Measurements from ENCODE around the gene IL18BP.

The IL18BP gene

GRCh38 chr11:72013765-72014711 is 15.3 kb downstream of the IL18BP start:
- no peak for DNase-seq

DNA sequence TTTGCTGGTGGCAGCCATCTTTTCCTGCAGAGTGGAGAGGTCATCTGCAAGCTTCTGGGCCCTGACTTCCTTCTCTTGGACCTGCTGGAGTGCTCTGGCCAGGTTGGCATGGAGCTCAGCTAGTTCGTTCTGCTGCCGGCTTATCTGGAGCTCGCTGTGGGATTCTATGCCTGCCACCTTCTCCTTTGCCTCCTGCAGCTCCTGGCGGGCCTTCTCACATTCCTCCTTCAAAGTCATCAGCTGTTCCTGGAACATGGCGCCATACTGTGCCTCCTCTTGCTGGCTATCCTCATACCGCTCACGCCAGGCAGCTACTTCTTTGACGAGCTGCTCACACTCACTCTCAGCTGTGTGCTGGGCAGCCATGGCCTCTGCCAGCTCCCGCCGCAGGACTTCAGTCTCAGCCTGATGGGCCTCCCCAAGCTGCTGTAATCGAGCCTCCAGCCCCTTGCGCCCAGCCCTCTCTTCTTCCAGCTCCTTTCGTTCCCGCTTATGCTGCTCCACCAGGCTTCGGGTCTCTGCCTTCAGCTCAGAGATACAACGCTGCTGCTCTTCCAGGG is 16.1 kb downstream of the IL18BP start:
- DNase-seq = no peak

GRCh38 chr11:72015511-72016061 is 16.9 kb downstream of the IL18BP start:
- no peak for DNase-seq

DNA sequence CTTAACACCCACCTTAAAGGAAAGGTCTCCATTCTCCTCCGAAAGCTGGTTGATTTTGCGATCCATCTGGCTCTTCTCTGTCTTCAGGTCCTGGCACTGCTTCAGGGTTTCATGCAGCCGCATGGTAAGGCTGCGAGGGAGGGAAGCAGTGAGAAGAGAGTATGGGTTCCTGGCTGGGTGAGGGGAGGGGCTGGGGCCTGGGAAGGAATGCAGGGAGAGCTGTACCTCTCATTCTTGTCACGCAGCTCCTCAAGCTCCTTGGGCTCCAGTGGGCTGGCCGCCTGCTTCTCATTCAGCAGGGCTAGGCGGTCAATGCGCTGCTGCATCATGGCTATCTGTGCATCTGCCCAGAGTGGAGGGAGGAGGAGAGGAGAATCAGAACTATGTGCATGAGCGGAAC is 19.5 kb downstream of the IL18BP start:
- no peak for DNase-seq

DNA sequence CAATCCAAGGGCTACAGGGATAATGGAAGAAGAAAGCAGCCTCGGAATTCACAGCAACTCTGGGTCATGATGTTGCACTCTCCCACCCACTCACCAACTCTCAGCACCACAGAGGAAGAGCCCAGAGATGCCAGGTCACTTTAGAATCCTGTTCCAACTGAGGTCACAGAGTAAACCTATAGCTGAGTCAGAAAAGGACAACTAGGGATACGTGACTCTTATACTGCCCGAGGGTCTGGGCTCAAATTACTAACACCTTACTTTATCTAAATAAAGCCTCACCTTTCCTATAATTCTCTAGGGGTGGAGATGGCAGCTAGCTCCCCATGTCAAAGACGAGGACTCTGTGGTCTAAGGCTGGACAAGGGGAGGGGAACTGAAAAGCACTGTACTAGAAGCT is 24.6 kb downstream of the IL18BP start:
- no peak for DNase-seq

- no peak for DNase-seq
Observed at GRCh38 chr11:72024069-72024754, 25.5 kb downstream of the IL18BP start.

DNA sequence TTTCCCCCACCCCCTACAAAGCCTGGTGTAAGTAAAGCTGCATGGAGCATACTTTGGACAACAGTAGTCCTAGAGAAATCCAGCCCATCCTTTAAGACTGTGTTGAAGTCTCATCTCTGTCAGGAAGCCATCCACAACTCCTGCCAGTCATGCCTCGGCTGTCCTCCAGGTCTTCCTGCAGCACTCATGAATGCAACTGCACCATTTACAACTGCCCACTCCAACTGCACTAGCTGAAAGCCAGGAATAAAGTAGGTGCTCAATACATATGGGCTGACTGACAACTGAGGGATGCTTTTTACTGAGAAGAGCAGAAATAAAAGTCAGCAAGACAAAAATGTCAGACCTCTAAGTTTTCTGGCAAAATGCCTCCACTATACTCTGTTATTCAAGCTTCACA is 27.4 kb downstream of the IL18BP start:
- DNase-seq = no peak

- no peak for DNase-seq
Observed at GRCh38 chr11:72030472-72031045, 31.9 kb downstream of the IL18BP start.

DNA sequence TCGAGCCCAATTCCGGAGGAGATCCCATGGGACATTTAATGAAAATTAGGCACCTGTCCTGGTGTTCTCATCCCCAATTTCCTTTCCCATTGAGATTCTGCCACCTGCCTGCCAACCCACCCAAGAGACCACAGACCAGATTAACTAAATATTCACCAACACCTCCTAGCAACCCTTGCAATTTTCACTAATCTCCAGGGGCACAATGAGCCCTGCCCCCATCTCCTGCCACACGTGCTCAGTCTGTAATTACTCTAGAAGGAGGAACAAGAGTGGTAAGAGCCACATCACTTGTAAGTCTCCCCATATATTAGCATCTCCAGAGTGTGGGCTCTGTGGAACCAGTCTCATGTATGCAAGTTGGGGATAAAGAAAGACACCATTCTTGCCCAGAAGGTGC is 38.0 kb downstream of the IL18BP start:
- no peak for DNase-seq

DNA sequence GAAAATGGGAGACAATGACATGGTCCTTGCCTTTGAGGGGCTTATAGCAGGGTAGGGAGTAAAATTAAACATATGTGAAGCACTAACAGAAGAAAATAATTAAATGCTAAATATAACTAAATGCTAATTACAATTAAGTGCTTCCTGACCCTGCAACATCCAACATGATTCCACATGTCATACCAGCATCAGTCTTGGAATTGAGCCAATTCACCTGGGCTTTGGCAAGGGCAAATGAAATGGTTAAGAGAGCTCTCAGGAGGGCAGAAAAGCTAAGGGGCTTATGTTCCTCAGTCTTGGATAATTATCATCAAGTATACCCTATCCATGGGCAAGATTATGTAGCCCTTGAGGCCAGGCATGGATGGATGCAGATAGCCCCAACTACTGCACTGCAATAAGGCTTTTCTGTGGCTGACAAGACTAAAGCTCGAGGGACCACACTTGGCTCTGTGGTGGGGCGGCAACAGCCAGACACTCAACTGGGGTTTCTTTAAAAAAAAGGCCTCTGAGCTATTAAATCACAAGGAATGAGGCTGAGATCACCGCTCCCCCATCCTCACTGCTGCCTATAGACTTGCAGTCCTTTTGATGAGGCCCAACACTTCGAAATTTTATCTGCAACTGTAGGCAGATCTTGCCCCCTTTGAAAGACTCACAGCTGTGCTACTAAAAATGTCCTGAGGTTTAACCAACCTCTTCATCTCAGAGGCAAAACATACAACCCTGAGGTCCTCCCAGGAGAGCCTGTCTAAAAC is 39.0 kb downstream of the IL18BP start:
- no peak for DNase-seq

DNA sequence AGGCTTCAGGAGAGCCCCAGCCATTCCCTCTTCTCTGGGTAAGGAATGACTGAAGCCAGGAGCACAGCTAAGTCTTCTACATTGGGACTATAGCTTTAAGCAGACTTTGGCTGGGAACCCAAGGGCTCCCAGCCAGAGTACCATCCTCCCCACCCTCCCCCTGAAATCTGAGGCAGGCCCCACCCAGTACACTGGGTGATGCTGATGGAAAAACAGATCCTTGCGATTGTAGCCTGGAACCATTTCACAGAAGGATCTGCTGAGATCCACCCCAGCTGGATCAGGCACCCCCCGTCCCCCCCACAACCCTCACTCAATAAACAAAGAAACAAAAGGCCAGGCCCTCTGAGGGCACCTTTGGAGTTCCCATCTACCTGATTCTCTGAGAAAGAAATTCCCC is 39.8 kb downstream of the IL18BP start:
- DNase-seq = no peak

DNA sequence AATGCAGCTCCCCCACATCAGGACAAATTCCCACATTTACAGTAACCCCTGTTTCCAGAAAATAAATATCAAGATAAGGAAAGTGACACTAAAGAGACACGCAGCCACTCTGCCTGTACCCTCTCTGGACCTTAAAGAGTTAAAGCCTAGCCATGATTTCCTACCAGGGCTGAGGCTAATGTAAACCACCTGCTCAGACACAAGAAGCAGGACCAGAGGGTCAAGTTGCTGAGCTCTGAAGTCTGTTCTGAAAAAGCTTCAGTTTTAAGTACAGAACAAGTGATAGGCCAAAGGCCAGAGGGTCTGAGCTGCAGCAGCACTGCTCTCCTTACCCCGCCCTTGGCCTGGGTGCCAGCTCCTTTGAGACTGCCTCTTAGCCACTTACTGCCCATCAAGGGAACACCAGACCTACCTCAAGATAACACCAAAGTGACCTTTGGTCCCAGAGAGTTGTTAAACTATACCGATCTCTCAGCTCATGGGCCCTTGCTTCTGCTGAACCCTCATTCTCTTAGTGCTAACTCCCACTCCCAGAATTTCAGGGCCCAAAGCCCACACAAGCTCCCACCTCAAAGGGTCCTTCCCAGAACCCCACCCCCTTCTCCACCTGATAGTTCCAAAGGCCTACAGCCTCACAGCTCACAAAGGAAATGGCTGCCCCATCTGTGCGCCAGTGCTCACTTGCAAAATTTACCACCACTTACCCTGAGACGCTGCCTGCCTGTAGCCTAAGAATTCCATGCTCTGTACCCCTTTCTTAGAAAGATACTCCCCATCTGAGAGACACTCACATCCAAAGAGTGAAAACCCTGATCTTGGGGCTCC is 40.5 kb downstream of the IL18BP start:
- DNase-seq = no peak

GRCh38 chr11:72039856-72040401 is 41.2 kb downstream of the IL18BP start:
- DNase-seq = no peak

- peak; percentile 56 for DNase-seq
Observed at GRCh38 chr11:72040491-72041363, 42.0 kb downstream of the IL18BP start.

DNA sequence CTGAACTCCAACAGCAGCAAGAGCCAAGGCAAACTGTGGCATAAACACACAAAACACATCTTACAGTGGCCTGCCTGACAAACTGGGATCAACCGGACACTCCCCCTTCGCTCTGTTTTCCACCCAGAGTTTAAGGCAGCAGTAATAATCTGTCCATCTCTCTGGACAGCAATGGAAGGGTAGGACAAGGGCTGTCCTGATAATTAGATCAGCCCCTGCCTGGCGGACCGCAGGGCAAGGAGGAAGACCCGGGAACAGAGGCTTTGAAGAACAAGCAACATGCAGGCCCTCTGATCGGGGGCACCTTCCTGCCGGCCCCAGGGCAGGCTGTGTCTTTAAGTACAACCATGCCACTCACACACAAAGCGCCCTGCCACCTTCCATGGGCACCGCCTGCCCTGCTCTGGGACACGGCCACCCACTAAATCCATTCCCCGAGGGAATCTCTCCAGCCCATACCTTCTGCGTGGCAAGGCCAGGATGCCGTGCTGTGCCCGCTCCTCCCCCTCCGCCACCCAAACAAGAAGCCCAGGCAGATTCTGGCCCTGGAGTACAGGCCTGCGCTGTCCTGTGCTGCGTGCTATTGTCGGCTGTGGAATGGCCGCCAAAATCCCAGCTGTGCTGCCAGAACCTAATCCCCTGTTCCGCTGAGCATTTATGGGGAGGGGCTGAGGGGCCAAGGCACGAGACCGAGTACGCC is 42.8 kb downstream of the IL18BP start:
- peak; percentile 55 for DNase-seq

DNA sequence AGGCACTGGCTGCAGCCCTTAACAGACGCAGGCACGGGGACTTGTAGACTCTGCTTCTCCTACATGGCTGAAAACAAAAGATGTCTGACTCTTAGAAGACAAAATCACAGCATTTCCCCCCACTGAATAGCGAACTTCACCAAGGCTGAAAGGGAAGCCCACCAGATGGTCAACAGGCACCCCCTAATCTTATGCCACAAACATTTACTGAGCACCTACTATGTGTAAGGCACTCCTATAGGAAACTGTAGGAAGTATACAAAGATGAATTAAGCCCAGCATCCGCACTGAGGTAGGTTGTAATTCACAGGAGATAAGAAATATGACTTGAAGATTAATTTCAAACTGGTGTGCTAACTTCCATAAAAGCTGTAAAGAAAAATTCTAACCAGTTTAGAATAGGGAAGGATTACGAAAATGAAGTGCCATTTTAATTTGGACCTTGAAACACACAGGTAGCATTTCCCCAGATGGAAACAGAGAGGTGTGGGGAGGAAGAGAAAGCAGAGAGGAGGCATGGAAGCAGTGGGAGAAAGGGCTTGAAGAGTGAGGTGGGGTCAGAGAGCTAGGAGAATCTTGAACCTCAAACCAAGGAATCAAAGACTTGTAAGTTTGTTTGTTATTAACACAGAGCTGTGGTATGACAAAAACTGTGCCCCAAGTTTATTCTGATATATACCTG is 43.5 kb downstream of the IL18BP start:
- no peak for DNase-seq

- DNase-seq = no peak
Observed at GRCh38 chr11:72045849-72046248, 47.1 kb downstream of the IL18BP start.

GRCh38 chr11:72048766-72049460 is 50.2 kb downstream of the IL18BP start:
- no peak for DNase-seq

All from 8988T (cell line).